HG02623 (cell line): ENCODE data around the gene CCNI.
"Not testable (repeated sequence)": the region's sequence is repeated elsewhere in the genome, so short reads cannot be mapped to it uniquely, and the experiment has no call there.

ENCODE experiments used
- ATAC-seq: cut with Tn5 transposase; IDR thresholded peaks from one replicate; pipeline ENCODE4 v1.9.1; 2021; ENCODE audit warnings: moderate library complexity; ENCODE audit not compliant: unreplicated experiment

The CCNI gene

GRCh38 chr4:77040854-77041725, 34.7 kb downstream of the CCNI start:
- ATAC-seq: no peak

DNA sequence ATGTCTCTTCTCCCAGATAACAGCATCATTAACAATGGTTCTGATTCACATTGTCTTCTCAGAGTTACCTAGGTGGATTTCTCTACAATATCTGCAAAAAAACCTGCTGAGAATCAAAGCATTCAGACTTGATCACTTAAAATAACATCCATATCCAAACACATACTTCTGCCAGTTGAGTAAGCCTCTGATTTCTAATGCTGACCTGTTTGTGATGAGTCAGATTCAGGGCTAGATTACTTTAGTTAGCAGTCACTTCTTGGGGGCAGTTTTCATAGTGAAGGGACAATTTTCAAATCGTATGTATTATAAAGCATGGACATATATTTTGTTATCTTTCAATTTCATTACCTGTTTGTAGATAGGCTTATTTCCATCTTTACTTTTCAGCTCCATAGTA, 35.5 kb downstream of the CCNI start:
- no peak for ATAC-seq

GRCh38 chr4:77039796-77040195, 36.0 kb downstream of the CCNI start:
- no peak for ATAC-seq

DNA sequence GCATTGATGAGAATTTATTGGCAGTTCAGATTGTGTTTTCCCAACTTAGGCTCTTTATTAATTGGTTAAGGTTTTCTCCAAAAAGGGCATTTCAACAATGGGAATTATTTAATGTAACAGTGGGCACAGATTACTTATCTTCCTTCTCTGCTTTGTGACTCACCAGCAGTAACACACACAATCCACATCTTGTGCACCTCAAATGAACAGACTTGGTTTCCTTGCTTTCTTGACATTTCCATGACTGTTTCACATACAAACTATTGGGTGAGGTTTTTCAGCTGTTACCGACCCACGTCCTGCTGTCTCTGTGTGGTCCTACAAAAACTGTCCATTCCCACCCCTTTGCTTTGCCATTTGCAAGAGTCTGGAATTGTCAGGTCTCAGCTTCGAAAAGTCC, 38.1 kb downstream of the CCNI start:
- no peak for ATAC-seq

DNA sequence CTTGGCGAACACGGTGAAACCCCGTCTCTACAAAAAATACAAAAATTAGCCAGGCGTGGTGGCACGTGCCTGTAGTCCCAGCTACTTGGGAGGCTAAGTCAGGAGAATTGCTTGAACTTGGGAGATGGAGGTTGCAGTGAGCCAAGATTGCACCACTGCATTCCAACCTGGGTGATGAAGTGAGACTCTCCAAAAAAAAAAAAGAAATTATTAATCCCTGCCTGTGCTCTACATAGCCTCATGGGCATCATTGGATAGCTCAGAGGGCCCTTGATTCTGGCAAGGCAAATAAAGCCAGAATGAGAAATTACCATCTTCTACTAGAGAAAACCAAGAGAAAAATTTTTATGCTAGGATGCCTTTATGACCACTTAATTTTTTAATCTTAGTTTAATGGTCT, 38.6 kb downstream of the CCNI start:
- not testable (repeated sequence) for ATAC-seq

GRCh38 chr4:77036206-77036605, 39.6 kb downstream of the CCNI start:
- ATAC-seq: no peak

- no peak for ATAC-seq
These were observed 40.6 kb downstream of the CCNI start for GRCh38 chr4:77035153-77035552.

DNA sequence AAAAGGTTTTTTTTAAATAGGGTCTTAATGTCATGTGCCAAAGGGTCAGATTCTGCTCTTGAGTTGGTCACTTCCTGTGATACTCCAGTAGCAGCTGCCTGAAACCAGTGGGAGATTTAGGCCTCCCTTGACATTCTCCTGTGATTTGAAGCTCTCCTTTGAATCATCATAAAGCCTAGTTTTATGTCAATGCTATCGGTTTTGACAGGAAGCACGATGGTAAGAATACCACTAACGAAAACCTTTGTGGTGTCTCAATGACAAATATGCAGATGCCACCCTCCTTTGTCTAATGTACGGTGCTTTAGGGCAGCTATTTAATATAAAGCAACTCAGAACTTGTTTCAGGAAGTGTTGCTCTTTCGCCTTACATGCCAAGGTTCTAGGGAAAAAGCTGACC, 44.2 kb downstream of the CCNI start:
- no peak for ATAC-seq

- not testable (repeated sequence) for ATAC-seq
These were observed 46.0 kb downstream of the CCNI start for GRCh38 chr4:77029757-77030156.

DNA sequence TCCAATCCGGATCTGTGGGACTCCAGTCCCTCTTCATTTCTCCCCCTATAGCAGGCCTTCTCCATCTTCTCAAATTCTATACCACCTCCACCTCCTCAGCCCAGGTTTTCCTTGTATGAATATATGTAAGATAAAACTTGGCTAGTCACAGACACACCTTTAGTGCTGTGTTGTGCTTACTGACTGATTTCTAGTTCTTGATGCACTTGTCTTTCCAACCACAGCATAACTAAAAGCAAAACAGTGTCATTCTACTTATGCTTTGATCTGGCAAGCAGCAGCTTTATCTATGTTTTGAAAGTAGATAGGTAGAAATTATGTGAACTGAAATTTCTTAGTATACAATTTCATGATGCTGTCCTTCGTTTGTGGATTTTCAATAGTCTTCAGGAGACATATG, 47.5 kb downstream of the CCNI start:
- no peak for ATAC-seq

DNA sequence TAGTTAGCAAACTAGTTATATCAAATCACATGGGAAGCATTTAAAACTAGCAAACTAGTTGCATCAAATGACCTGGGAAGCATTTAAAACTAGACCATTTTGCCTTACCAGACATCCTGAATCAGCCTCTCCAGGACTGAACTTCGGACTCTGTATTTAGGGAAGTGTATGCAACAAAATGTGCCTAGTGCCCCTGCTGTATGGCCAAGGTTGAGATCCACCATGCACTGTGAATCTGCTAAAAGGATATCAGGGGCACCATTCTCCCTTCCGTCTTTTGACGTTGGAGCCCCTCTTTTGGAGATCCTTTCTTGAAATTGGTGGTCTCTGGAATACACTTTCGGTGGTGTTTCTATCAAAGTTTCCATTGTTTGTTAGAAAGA, 49.5 kb downstream of the CCNI start:
- no peak for ATAC-seq

DNA sequence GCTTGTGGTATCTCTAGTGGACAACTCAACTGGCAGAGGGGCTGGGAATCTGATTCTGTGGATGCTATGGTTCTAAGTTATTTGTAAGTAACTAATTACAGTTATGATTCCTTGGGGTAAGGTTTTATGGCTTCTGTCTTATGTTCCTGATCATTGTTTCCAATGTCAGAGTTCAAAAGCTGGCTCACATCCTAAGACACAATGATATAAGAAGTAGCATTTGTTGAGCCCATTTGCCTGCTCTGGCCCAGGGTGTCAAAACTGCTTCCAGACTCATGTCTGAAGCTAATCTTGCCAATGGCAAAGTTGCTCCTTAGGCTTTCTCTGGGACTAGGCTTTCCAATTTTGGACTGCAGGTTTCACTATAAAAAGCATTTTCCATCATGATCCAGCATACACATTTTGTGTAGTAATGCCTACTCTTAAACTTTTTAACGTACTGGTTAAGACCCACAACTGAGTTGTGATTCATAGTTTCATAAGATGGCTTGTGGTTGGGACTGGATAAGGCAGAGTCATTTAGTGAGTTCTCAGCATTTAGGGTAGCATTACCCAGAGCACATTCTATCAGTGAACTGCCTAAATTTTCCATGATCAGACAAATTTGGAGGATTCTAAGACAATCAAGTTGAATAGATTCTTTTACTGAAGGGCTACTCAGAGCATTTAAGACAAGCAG, 50.0 kb downstream of the CCNI start:
- peak; percentile 83 for ATAC-seq

GRCh38 chr4:77023920-77024319, 51.9 kb downstream of the CCNI start:
- no peak for ATAC-seq

GRCh38 chr4:77022560-77023179, 53.1 kb downstream of the CCNI start:
- ATAC-seq: no peak

GRCh38 chr4:77021614-77022089, 54.1 kb downstream of the CCNI start:
- ATAC-seq: no peak

- no peak for ATAC-seq
These were observed 55.8 kb downstream of the CCNI start for GRCh38 chr4:77020017-77020416.

DNA sequence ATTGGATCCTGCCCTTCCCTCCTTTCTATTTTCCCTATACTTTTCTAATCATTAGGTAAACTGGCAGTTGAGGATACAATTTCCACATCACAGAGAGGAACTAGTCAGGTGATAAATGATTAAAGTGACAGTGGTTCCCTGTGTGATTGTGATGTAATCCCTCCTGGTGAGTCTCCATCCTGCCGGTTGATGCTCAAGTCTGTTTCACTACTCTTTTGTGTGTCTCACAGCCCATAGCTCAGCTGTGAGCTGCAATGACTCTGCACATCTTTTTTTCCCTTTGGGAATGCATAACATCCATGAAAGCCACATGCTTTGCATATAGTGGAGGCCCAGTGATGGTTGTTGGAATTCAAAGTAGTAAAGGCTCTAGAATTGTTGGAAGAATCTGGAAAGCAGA, 60.4 kb downstream of the CCNI start:
- ATAC-seq: no peak

DNA sequence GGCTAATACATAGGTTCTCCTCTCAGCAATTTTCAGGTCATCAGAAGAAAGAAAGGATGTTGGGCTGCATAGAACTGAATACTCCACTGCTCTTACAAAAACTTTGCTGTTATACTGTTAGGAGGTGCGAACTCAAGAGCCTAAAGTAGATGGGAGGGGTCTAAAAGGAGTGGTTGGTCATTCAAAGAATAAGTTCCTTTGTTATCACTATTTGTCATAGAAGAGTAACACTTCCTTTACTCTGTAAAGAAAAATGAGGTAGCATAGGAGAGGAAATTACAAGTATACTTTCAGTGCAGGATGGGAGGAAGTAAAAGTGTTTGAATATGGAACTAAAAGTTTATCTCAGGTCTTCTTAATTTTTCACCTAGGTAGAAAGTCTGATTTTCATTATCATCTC, 61.5 kb downstream of the CCNI start:
- ATAC-seq: no peak

DNA sequence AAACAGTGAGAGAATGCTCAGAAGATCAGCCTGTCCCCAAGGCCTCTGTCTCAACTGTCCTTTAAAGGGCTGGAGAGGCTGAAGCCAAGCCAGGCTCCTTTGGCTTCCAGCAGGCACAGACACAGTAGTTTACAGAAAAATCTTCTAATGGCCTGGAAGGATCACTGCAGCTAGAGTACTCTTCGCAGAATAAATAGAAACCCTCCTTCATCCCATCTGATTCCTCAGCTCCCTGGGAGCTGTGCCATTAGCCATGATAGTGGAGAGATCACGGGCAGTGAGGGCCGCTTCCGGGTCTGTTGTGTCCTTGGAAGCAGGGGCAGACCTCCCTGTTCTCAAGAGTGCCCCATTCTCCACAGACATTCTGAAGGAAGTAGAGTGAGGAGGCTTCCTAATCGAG, 63.1 kb downstream of the CCNI start:
- no peak for ATAC-seq

- ATAC-seq: no peak
These were observed 64.9 kb downstream of the CCNI start for GRCh38 chr4:77010841-77011354.

DNA sequence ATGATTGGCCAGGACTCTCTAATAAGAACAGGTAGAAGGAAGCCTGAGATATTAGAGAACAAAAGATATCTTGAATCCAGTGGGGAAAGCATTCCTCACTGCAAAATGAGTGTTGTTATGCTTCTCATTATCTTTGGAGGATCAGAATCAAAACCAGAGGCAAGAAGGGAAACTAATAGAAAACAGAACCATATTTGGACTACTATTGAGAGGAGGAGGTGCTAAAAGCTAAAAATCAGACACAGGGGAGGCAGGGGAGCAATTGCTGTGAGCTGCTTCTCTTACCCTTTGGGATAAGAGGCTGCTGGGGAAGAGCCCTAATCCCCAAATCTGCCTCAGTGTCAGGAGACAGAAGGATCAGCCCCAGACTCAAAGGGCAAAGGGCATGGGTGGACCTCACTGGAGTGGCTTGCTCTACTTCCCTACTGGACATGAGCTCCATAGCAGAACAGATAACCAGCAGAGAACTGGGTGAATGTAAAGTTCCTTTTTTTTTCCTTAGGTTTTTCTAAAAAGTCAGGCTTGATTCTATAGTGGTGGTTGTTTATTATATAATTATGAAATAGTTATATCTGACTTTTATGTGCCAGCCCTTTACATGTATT, 66.2 kb downstream of the CCNI start:
- no peak for ATAC-seq
